H1 (cell line): ENCODE results near the gene MED23. TPM values are rescaled to one million over a fixed set of nuclear protein-coding genes. Genes with fewer than 3 reads are reported as not detected.

Experiments
- BACH1 ChIP-seq: IDR thresholded peaks from 2 replicates; pipeline ENCODE4 v1.6.1; 2012; ENCODE audit warnings: low read length, improper control_type of control experiment
- HDAC2 ChIP-seq, 2 experiments: fragments of 300-600 bp in 1 of 2; sonication (generic) in 1 of 2; IDR thresholded peaks; 2 replicates each; pipeline ENCODE4 v1.6.1; 2011 to 2012; ENCODE audit warnings: low read depth in 2 of 2, low read length in 2 of 2, mild to moderate bottlenecking in 2 of 2, moderate library complexity in 2 of 2, borderline replicate concordance in 1 of 2, inconsistent platforms in 1 of 2
- polyA plus RNA-seq, 7 experiments: library from polyadenylated mRNA; depleted of rRNA in 3 of 7; stranded (reverse) in 5 of 7; unstranded in 2 of 7; fragments of >200 nt in 5 of 7; fragments of 200-250 nt in 2 of 7; gene quantifications; 1 replicate in 5 of 7; 2 replicates in 1 of 7; 4 replicates in 1 of 7; pipeline versions ENCODE4 v1.2.1 to v1.2.3, GENCODE V29; 2011 to 2013; ENCODE audit warnings: missing spikeins in 2 of 7, mixed read lengths in 2 of 7
- total RNA-seq: library from RNA; stranded (reverse); fragmentation: NEBNext Ultra II Directional; extraction: Animal tissue kit (Norgen Biotek cat#: 25700); gene quantifications from 2 replicates; pipeline ENCODE4 v1.2.1, GENCODE V29; 2021
- TF ChIP-seq, protein P1 (sequence below): IDR thresholded peaks from 2 replicates; pipeline ENCODE4 v1.6.1; 2012; ENCODE audit warnings: low read length, inconsistent platforms

The MED23 gene
- total and polyA plus RNA-seq, 2 of the 8 experiments (the other 6 are each of a cell fraction or from before 2014, with no cell fraction given) = 10.5 to 13.0 TPM

DNA sequence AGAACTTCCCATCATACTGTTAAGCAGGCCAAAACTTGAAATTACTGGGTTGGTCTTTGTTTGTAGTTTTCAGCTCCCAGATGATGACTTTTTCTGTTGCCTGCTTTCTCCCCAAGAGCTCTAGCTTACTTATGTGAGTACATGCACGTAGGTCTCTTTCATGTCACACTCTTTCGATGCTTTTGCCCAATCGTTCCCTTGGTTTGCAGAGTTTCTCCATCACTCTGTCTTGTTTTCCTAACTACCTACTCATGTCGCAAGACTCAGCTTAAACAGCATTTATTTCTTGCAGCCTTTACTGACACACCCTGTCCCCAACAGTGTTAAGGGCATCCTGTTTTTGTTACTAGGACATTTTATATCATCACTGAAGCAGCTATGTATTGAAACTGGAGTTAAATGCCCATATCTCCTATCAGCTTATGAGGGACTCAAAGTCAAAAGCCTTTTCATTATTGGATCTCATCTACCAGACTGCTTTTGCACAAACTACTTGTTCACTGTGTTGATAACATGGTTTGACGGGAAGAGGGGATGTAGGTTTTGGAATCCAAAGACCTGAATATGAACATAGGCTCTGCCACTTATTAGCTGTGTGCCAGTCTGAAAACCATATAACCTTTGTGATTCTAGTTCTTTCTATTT, 52.1 kb downstream of the MED23 start (continued):
- TF ChIP-seq BACH1 = no peak
- TF ChIP-seq, protein P1, sequence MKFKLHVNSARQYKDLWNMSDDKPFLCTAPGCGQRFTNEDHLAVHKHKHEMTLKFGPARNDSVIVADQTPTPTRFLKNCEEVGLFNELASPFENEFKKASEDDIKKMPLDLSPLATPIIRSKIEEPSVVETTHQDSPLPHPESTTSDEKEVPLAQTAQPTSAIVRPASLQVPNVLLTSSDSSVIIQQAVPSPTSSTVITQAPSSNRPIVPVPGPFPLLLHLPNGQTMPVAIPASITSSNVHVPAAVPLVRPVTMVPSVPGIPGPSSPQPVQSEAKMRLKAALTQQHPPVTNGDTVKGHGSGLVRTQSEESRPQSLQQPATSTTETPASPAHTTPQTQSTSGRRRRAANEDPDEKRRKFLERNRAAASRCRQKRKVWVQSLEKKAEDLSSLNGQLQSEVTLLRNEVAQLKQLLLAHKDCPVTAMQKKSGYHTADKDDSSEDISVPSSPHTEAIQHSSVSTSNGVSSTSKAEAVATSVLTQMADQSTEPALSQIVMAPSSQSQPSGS = no peak
- no peak for TF ChIP-seq HDAC2 (IDR thresholded peaks at IDR 0.05; ENCODE audit: borderline replicate concordance in 1 of 2, low read depth in 2 of 2, low read length in 2 of 2)
- TF ChIP-seq, all 59 proteins: peak for 0
